K562 (cell line): ENCODE results near the gene TMPRSS11B. TPM values are rescaled to one million over a fixed set of nuclear protein-coding genes. Genes with fewer than 3 reads are reported as not detected.

Experiments
- BACH1 ChIP-seq: fragments of 200-800 bp; sonication (Bioruptor generic); IDR thresholded peaks from 2 replicates; pipeline ENCODE4 v1.6.1; 2016; ENCODE audit warnings: missing genetic modification characterization, missing compliant biosample characterization
- PTRF ChIP-seq: fragments of 450-650 bp; IDR thresholded peaks from 2 replicates; pipeline ENCODE4 v1.6.1; 2016; ENCODE audit warnings: mild to moderate bottlenecking, missing genetic modification characterization, missing compliant biosample characterization
- PURB ChIP-seq: sonication (generic); formaldehyde crosslinking; IDR thresholded peaks from 2 replicates; pipeline ENCODE4 v1.9.0; 2021; ENCODE audit warnings: low read depth, mild to moderate bottlenecking, missing genetic modification reagents
- SAFB2 ChIP-seq: fragments of 200-400 bp; formaldehyde crosslinking; IDR thresholded peaks from 2 replicates; pipeline ENCODE4 v1.6.1; 2018; ENCODE audit warnings: borderline replicate concordance, low read length, low read depth, moderate library complexity; ENCODE audit not compliant: severe bottlenecking
- TAF7 ChIP-seq: fragments of 450-650 bp; IDR thresholded peaks from 2 replicates; pipeline ENCODE4 v1.6.1; 2016; ENCODE audit warnings: missing genetic modification characterization, missing compliant biosample characterization
- ZNF41 ChIP-seq: fragments of 250-450 bp; sonication (Bioruptor Pico); conservative IDR thresholded peaks from 2 replicates; pipeline ENCODE4 v1.4.0; 2020; ENCODE audit warnings: mild to moderate bottlenecking
- ZNF589 ChIP-seq: fragments of 200-800 bp; sonication (Bioruptor generic); IDR thresholded peaks from 2 replicates; pipeline ENCODE4 v1.6.1; 2016; ENCODE audit warnings: low read depth, missing genetic modification characterization, missing compliant biosample characterization
- polyA plus RNA-seq, 8 experiments: library from polyadenylated mRNA; depleted of rRNA in 4 of 8; stranded (reverse) in 5 of 8; unstranded in 3 of 8; fragments of >200 nt; fragmentation: Nextera tagmentation in 2 of 8; fragmentation: Illumina TruSeq in 1 of 8; extraction: Ambion mirVana in 2 of 8; extraction: Trizol in 1 of 8; gene quantifications; 2 replicates each; pipeline versions ENCODE4 v1.2.1 to v1.2.3, GENCODE V29; 2011 to 2014; ENCODE audit warnings: inconsistent platforms in 1 of 8, missing spikeins in 1 of 8
- total RNA-seq, 7 experiments: library from RNA; depleted of rRNA in 6 of 7; stranded (reverse); fragments of >200 nt in 6 of 7; fragmentation: Illumina TruSeq in 2 of 7; extraction: Trizol in 2 of 7; gene quantifications; 2 replicates each; pipeline versions ENCODE4 v1.2.1 to v1.2.3, GENCODE V29; 2011 to 2021; ENCODE audit warnings: low replicate concordance in 1 of 7
- TF ChIP-seq, protein P1 (sequence below): fragments of 450-650 bp; conservative IDR thresholded peaks from 2 replicates; pipeline ENCODE4 v1.6.1; 2016; ENCODE audit warnings: missing genetic modification characterization, low read depth, mild to moderate bottlenecking, control low read depth, missing compliant biosample characterization
- TF ChIP-seq, protein P2 (sequence below), 3 experiments: fragments of 200-800 bp in 1 of 3; fragments of 250-450 bp in 1 of 3; fragments of 450-650 bp in 1 of 3; sonication (Bioruptor Pico) in 1 of 3; sonication (Bioruptor generic) in 1 of 3; formaldehyde crosslinking in 1 of 3; IDR thresholded peaks; 2 replicates each; pipeline versions ENCODE4 v1.6.1 to v1.8.0; 2016 to 2022; ENCODE audit warnings: mild to moderate bottlenecking in 2 of 3, missing genetic modification characterization in 2 of 3, missing compliant biosample characterization in 1 of 3, moderate library complexity in 1 of 3
- TF ChIP-seq, protein P3 (sequence below): fragments of 200-800 bp; sonication (Bioruptor generic); IDR thresholded peaks from 2 replicates; pipeline ENCODE4 v1.6.1; 2017; ENCODE audit warnings: missing genetic modification characterization, missing compliant biosample characterization
- TF ChIP-seq, protein P4 (sequence below), 2 experiments: IDR thresholded peaks in 1 of 2; conservative IDR thresholded peaks in 1 of 2; 2 replicates each; pipeline ENCODE4 v1.6.1; 2016; ENCODE audit warnings: low read depth in 2 of 2, mild to moderate bottlenecking in 1 of 2, missing compliant biosample characterization in 1 of 2, missing genetic modification characterization in 1 of 2, moderate library complexity in 1 of 2

Gene TMPRSS11B
- total and polyA plus RNA-seq, 9 of the 15 experiments (the other 6 are each of a cell fraction or from before 2014, with no cell fraction given): 0.03 to 0.07 TPM; not detected in 7

DNA sequence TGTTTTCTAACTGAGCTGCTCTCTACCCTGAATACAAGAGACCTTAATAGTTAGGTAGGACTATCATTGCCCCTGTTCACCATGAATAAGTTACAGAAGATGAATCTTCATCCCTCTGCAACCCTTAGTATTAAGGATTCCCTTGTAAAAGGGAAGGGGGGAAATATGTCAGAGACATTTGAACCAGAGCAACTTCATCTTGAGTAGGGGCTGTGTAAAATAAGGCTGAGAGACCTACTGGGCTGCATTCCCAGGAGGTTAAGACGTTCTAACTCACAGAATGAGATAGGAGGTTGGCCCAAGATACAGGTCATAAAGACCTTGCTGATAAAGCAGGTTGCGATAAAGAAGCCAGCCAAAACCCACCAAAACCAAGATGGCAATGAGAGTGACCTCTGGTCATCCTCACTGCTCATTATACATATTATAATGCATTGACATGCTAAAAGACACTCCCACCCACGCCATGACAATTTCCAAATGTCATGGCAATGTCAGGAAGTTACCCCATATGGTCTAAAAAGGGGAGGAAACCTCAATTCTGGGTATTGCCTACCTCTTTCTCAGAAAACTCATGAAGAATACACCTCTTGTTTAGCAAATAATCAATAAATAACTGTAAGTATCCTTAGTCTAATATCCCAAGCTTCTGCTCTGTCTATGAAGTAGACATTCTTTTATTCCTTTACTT lies 19.5 kb upstream of the TMPRSS11B start (continued):
- TF ChIP-seq, protein P1, sequence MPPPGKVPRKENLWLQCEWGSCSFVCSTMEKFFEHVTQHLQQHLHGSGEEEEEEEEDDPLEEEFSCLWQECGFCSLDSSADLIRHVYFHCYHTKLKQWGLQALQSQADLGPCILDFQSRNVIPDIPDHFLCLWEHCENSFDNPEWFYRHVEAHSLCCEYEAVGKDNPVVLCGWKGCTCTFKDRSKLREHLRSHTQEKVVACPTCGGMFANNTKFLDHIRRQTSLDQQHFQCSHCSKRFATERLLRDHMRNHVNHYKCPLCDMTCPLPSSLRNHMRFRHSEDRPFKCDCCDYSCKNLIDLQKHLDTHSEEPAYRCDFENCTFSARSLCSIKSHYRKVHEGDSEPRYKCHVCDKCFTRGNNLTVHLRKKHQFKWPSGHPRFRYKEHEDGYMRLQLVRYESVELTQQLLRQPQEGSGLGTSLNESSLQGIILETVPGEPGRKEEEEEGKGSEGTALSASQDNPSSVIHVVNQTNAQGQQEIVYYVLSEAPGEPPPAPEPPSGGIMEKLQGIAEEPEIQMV (tag): 0 out of 2 replicates have a peak, but pooled peaks have one; percentile 28
- TF ChIP-seq PURB (CRISPR knock-in tag) (no peak), PTRF (tag) (0 out of 2 replicates have a peak, but pooled peaks have one; percentile 35), ZNF589 (CRISPR knock-in tag) (peak; percentile 46; the same call in 1 of the 2 replicates), BACH1 (tag) (peak; percentile 64), SAFB2 (no peak), ZNF41 (CRISPR knock-in tag) (peak; percentile 51; the same call in 1 of the 2 replicates), TAF7 (0 out of 2 replicates have a peak, but pooled peaks have one; percentile 38)
- TF ChIP-seq, protein P2, sequence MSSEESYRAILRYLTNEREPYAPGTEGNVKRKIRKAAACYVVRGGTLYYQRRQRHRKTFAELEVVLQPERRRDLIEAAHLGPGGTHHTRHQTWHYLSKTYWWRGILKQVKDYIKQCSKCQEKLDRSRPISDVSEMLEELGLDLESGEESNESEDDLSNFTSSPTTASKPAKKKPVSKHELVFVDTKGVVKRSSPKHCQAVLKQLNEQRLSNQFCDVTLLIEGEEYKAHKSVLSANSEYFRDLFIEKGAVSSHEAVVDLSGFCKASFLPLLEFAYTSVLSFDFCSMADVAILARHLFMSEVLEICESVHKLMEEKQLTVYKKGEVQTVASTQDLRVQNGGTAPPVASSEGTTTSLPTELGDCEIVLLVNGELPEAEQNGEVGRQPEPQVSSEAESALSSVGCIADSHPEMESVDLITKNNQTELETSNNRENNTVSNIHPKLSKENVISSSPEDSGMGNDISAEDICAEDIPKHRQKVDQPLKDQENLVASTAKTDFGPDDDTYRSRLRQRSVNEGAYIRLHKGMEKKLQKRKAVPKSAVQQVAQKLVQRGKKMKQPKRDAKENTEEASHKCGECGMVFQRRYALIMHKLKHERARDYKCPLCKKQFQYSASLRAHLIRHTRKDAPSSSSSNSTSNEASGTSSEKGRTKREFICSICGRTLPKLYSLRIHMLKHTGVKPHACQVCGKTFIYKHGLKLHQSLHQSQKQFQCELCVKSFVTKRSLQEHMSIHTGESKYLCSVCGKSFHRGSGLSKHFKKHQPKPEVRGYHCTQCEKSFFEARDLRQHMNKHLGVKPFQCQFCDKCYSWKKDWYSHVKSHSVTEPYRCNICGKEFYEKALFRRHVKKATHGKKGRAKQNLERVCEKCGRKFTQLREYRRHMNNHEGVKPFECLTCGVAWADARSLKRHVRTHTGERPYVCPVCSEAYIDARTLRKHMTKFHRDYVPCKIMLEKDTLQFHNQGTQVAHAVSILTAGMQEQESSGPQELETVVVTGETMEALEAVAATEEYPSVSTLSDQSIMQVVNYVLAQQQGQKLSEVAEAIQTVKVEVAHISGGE (CRISPR knock-in tag; IDR thresholded peaks at IDR 0.05): no peak
- TF ChIP-seq, protein P3, sequence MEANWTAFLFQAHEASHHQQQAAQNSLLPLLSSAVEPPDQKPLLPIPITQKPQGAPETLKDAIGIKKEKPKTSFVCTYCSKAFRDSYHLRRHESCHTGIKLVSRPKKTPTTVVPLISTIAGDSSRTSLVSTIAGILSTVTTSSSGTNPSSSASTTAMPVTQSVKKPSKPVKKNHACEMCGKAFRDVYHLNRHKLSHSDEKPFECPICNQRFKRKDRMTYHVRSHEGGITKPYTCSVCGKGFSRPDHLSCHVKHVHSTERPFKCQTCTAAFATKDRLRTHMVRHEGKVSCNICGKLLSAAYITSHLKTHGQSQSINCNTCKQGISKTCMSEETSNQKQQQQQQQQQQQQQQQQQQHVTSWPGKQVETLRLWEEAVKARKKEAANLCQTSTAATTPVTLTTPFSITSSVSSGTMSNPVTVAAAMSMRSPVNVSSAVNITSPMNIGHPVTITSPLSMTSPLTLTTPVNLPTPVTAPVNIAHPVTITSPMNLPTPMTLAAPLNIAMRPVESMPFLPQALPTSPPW (CRISPR knock-in tag): 0 out of 2 replicates have a peak, but pooled peaks have one; percentile 7
- TF ChIP-seq, protein P4, sequence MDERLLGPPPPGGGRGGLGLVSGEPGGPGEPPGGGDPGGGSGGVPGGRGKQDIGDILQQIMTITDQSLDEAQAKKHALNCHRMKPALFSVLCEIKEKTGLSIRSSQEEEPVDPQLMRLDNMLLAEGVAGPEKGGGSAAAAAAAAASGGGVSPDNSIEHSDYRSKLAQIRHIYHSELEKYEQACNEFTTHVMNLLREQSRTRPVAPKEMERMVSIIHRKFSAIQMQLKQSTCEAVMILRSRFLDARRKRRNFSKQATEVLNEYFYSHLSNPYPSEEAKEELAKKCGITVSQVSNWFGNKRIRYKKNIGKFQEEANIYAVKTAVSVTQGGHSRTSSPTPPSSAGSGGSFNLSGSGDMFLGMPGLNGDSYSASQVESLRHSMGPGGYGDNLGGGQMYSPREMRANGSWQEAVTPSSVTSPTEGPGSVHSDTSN (CRISPR knock-in tag; IDR thresholded peaks at IDR 0.05; ENCODE audit: low read depth): no peak
- TF ChIP-seq, protein P4 (tag; conservative IDR thresholded peaks at IDR 0.05; ENCODE audit: low read depth): peak; percentile 24; the same call in 1 of the 2 replicates
